ENCODE results near the gene CNIH2. TPM values are rescaled to one million over a fixed set of nuclear protein-coding genes. Genes with fewer than 3 reads are reported as not detected.

The CNIH2 gene
- total and polyA plus RNA-seq, 4 donors: 0.18 to 1.1 (median 0.75) TPM; not detected in 1

DNA sequence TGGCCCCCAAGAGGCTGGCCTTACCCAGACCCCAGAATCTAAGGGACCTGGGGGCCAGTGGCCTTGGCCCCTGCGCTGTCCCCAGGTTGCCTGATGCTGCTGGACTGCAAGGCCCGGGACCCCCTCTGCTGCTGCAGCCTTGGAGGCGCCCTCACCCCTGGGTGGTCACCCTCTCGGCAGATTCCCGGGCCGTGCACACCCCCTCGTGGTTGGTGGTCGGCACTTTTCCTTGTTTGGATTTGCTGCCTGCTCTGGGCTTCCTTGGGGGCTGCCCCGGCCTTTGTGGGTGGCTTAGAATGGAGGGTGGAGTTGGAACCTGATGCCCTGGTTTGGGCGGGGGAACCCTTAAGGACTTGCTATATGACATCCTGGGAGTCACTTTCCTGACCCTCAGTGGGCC, 53.0 kb downstream of the CNIH2 start:
- DNase-seq (peak; percentile 33 to 74), ATAC-seq (ENCODE audit: low FRiP score) (no peak)
- Histone ChIP-seq H3K27ac (ENCODE audit: low read depth in 1 of 2, low read length in 2 of 2) (no peak overlapping the region), H3K4me1 (ENCODE audit: control insufficient read depth in 1 of 2, insufficient read depth in 2 of 2, low read length in 2 of 2) (no peaks in the 10 kb centered on the region), H3K4me3 (ENCODE audit: low read length in 2 of 2) (no peak overlapping the region), H3K9me3 (ENCODE audit: control insufficient read depth, low read length) (no peaks in the 10 kb centered on the region), H3K36me3 (ENCODE audit: control insufficient read depth in 1 of 2, insufficient read depth in 2 of 2, low read length in 1 of 2) (no peaks in the 10 kb centered on the region), H3K27me3 (ENCODE audit: control insufficient read depth in 1 of 2, insufficient read depth in 2 of 2, low read length in 1 of 2) (no peaks in the 10 kb centered on the region)
- intact Hi-C loops (cut with DNase I): no loop called here
- WGBS, 2 donors: 61 to 65% methylated on average over 10 of the region's 10 CpGs

DNA sequence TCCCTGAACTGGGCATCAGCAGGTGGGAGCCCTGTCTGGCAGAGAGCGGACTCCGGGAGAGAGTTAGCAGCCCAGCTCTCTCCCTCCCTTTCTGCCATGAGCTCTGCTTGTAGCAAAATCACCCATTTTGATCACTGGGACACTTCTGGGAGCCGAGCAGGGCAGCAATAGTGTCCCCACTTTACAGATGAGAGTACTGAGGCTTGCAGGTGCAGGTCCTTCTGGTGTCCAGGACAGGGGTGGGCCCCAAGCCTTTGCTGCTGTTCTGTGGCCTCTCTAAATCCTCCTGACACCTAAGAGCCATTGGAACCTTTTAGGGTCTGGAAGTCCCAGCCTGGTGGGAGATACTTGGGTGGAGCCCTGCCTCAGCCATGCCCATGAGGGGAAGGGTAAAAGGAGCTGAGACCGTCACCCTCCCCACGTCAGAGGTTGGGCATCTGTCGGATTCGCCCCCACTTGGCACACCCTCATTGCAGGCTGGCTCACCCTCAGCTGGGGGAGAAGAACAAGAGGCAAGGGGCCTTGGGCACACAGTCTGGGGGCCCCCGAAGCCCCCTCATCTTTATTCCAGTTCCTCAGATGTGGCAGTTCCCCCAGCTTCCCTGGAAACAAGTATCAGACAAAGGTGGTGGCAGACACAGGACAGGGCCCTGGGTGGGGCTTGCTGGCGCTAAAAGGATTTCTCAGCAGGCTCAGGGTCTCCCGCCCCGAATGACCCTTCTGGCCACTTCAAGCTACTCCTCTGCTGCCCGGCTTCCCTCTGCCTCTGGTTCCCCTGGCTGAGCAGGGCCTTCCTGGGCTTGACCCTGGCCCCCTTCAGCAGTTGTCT, 53.8 kb downstream of the CNIH2 start:
- WGBS, 2 donors: 92 to 94% methylated on average over 12 of the region's 12 CpGs
- Histone ChIP-seq H3K4me3 (ENCODE audit: low read length in 2 of 2) (no peak overlapping the region), H3K36me3 (ENCODE audit: control insufficient read depth in 1 of 2, insufficient read depth in 2 of 2, low read length in 1 of 2) (no peaks in the 10 kb centered on the region), H3K27me3 (ENCODE audit: control insufficient read depth in 1 of 2, insufficient read depth in 2 of 2, low read length in 1 of 2) (no peaks in the 10 kb centered on the region), H3K9me3 (ENCODE audit: control insufficient read depth, low read length) (no peaks in the 10 kb centered on the region), H3K27ac (ENCODE audit: low read depth in 1 of 2, low read length in 2 of 2) (no peak overlapping the region), H3K4me1 (ENCODE audit: control insufficient read depth in 1 of 2, insufficient read depth in 2 of 2, low read length in 2 of 2) (no peaks in the 10 kb centered on the region)
- DNase-seq (peak in 1 of 2 donors; percentile 55), ATAC-seq (ENCODE audit: low FRiP score) (no peak)
- intact Hi-C loops (cut with DNase I): no loop called here

GRCh38 chr11:66332371-66333219, 54.6 kb downstream of the CNIH2 start:
- WGBS, 2 donors: 84 to 85% methylated on average over 18 of the region's 18 CpGs
- Histone ChIP-seq H3K36me3 (ENCODE audit: control insufficient read depth in 1 of 2, insufficient read depth in 2 of 2, low read length in 1 of 2) (no peaks in the 10 kb centered on the region), H3K9me3 (ENCODE audit: control insufficient read depth, low read length) (no peaks in the 10 kb centered on the region), H3K4me1 (ENCODE audit: control insufficient read depth in 1 of 2, insufficient read depth in 2 of 2, low read length in 2 of 2) (no peaks in the 10 kb centered on the region), H3K4me3 (ENCODE audit: low read length in 2 of 2) (no peak overlapping the region), H3K27ac (ENCODE audit: low read depth in 1 of 2, low read length in 2 of 2) (no peak overlapping the region), H3K27me3 (ENCODE audit: control insufficient read depth in 1 of 2, insufficient read depth in 2 of 2, low read length in 1 of 2) (no peaks in the 10 kb centered on the region)
- no peak for ATAC-seq (ENCODE audit: low FRiP score)
- intact Hi-C loops (cut with DNase I): no loop called here
- peak; percentile 36 to 63 for DNase-seq

DNA sequence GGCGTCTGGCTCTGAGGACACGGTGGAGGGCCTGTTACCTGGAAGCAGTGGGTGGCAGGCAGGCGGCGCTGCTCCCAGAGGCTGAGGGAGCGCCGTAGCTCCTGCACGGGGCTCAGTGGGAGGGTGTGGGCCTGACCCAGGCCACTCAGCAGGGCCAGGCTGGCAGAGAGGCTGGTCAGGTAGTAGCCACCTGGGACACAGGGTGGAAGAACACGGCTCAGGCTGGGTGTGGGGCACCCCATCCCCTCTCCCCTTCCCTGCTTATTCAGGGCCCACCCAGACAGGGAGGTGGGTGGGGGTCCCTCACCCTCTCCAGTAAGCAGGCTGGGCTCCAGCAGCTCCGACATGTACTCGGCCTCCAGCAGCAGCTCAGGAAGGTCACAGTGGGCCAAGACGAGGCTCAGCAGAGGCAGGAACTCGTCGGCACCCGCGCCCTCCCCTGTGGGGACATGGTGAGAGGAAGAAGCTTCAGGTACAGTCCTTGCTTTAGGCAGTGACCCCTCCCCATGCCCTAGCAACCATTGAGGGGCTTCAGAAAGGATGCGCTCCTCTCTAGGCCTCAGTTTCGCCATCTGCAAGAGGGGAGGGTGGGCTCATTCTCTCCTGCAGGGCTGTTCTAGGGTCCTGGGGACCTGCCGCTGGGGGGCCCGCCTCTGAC, 55.4 kb downstream of the CNIH2 start:
- DNase-seq: peak in 1 of 2 donors; percentile 73
- 91 to 96% methylated on average over 19 of the region's 19 CpGs for WGBS, 2 donors
- Histone ChIP-seq H3K9me3 (ENCODE audit: control insufficient read depth, low read length) (no peaks in the 10 kb centered on the region), H3K36me3 (ENCODE audit: control insufficient read depth in 1 of 2, insufficient read depth in 2 of 2, low read length in 1 of 2) (no peaks in the 10 kb centered on the region), H3K4me3 (ENCODE audit: low read length in 2 of 2) (no peak overlapping the region), H3K27ac (ENCODE audit: low read depth in 1 of 2, low read length in 2 of 2) (no peak overlapping the region), H3K27me3 (ENCODE audit: control insufficient read depth in 1 of 2, insufficient read depth in 2 of 2, low read length in 1 of 2) (no peaks in the 10 kb centered on the region), H3K4me1 (ENCODE audit: control insufficient read depth in 1 of 2, insufficient read depth in 2 of 2, low read length in 2 of 2) (no peaks in the 10 kb centered on the region)
- intact Hi-C loops (cut with DNase I): no loop called here
- no peak for ATAC-seq (ENCODE audit: low FRiP score)

Other genes with a start within 250 kb of the CNIH2 start
- gene GAL3ST3, start 229.0 kb upstream of the CNIH2 start, total RNA-seq: not detected
- gene GAL3ST3, start 229.0 kb upstream of the CNIH2 start, polyA plus RNA-seq: not detected
- 100 to 1,000 TPM; 141 to 146 TPM for gene SF3B2, start 225.8 kb upstream of the CNIH2 start, total RNA-seq
- 100 to 1,000 TPM in 1 of 2 donors, 10 to 100 TPM in 1; 59.0 to 126 TPM for gene SF3B2, start 225.8 kb upstream of the CNIH2 start, polyA plus RNA-seq
- 100 to 1,000 TPM in 1 of 2 donors, 10 to 100 TPM in 1; 85.7 to 119 TPM for gene PACS1, start 207.9 kb upstream of the CNIH2 start, total RNA-seq
- 10 to 100 TPM; 16.2 to 32.5 TPM for gene PACS1, start 207.9 kb upstream of the CNIH2 start, polyA plus RNA-seq
- gene KLC2, start 20.5 kb upstream of the CNIH2 start, total RNA-seq: 10 to 100 TPM; 32.4 to 34.3 TPM
- 10 to 100 TPM; 14.8 to 27.0 TPM for gene KLC2, start 20.5 kb upstream of the CNIH2 start, polyA plus RNA-seq
- gene RAB1B, start 9.5 kb upstream of the CNIH2 start, total RNA-seq: 100 to 1,000 TPM; 102 to 111 TPM
- 100 to 1,000 TPM; 125 to 130 TPM for gene RAB1B, start 9.5 kb upstream of the CNIH2 start, polyA plus RNA-seq
- gene YIF1A, start 11.0 kb downstream of the CNIH2 start, total RNA-seq: 10 to 100 TPM; 73.2 to 75.5 TPM
- 100 to 1,000 TPM in 1 of 2 donors, 10 to 100 TPM in 1; 76.0 to 109 TPM for gene YIF1A, start 11.0 kb downstream of the CNIH2 start, polyA plus RNA-seq
- gene TMEM151A, start 13.7 kb downstream of the CNIH2 start, total RNA-seq: under 1 TPM in 1 of 2 donors, not detected in 1; 0.13 TPM
- gene TMEM151A, start 13.7 kb downstream of the CNIH2 start, polyA plus RNA-seq: not detected
- 100 to 1,000 TPM in 1 of 2 donors, 10 to 100 TPM in 1; 38.6 to 118 TPM for gene CD248, start 38.9 kb downstream of the CNIH2 start, total RNA-seq
- 1 to 10 TPM; 3.1 to 7.2 TPM for gene CD248, start 38.9 kb downstream of the CNIH2 start, polyA plus RNA-seq
- gene RIN1, start 58.3 kb downstream of the CNIH2 start, total RNA-seq: 1 to 10 TPM; 8.3 to 9.1 TPM
- 10 to 100 TPM in 1 of 2 donors, 1 to 10 TPM in 1; 1.8 to 13.3 TPM for gene RIN1, start 58.3 kb downstream of the CNIH2 start, polyA plus RNA-seq
- gene BRMS1, start 66.9 kb downstream of the CNIH2 start, total RNA-seq: 10 to 100 TPM; 21.5 to 22.4 TPM
- 10 to 100 TPM; 24.4 to 55.2 TPM for gene BRMS1, start 66.9 kb downstream of the CNIH2 start, polyA plus RNA-seq
- gene B4GAT1, start 69.5 kb downstream of the CNIH2 start, total RNA-seq: 10 to 100 TPM; 11.8 to 18.8 TPM
- gene B4GAT1, start 69.5 kb downstream of the CNIH2 start, polyA plus RNA-seq: 10 to 100 TPM in 1 of 2 donors, 1 to 10 TPM in 1; 7.0 to 18.3 TPM
- 1 to 10 TPM; 1.9 to 3.3 TPM for gene SLC29A2, start 93.6 kb downstream of the CNIH2 start, total RNA-seq
- gene SLC29A2, start 93.6 kb downstream of the CNIH2 start, polyA plus RNA-seq: 1 to 10 TPM in 1 of 2 donors, under 1 TPM in 1; 0.38 to 3.9 TPM
- gene NPAS4, start 142.9 kb downstream of the CNIH2 start, total RNA-seq: 1 to 10 TPM in 1 of 2 donors, under 1 TPM in 1; 0.54 to 7.0 TPM
- gene NPAS4, start 142.9 kb downstream of the CNIH2 start, polyA plus RNA-seq: 1 to 10 TPM in 1 of 2 donors, not detected in 1; 2.5 TPM
- gene MRPL11, start 160.7 kb downstream of the CNIH2 start, total RNA-seq: 10 to 100 TPM; 27.6 to 33.5 TPM
- gene MRPL11, start 160.7 kb downstream of the CNIH2 start, polyA plus RNA-seq: 10 to 100 TPM; 40.1 to 54.5 TPM
- 10 to 100 TPM; 11.5 to 15.7 TPM for gene PELI3, start 188.7 kb downstream of the CNIH2 start, total RNA-seq
- 10 to 100 TPM; 14.3 to 16.3 TPM for gene PELI3, start 188.7 kb downstream of the CNIH2 start, polyA plus RNA-seq
- 10 to 100 TPM; 15.5 to 24.8 TPM for gene DPP3, start 202.3 kb downstream of the CNIH2 start, total RNA-seq
- 10 to 100 TPM; 18.8 to 23.8 TPM for gene DPP3, start 202.3 kb downstream of the CNIH2 start, polyA plus RNA-seq
- gene BBS1, start 232.5 kb downstream of the CNIH2 start, total RNA-seq: 10 to 100 TPM; 27.2 to 58.1 TPM
- 10 to 100 TPM; 18.9 to 34.9 TPM for gene BBS1, start 232.5 kb downstream of the CNIH2 start, polyA plus RNA-seq

Data from aorta (tissue), 5 donors.